Measurements from ENCODE around the gene CDA.

The CDA gene

DNA sequence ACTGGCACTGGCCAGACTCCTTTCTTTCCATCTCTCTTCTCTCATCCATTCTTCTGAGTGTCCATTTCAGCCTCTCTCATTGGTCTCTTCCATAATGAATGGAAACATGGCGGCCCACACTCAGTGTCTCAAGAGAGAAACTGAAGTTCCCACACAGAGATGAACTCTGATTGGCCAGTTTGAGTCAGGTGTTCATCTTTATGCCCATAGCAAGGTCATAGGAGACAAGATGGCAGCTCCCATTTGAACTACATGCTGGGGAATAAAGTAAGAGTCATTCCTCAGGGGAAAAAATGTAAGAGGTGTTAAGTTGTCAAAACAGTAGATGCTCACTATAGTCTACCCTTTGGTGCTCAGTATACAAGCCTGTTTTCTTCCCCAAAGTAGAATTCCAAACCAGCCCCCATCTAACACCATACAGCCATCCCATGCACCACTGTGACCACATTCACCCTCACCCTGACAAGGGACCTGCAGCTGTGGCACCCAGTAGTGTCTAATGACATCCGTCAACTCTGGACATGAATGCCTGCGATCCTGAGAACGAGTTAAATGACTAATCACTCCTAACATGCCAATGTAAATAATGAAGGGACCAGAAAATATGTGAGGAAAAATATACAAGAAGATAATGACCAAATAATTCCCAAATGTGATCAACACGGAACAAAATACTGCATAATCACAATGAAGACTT, 12.4 kb downstream of the CDA start:
- ChIA-PET CTCF (no interaction called here), POLR2A (no interaction called here)
- H3K4me3 ChIP-seq (ENCODE audit: low read depth, low read length) = no peak overlapping the region
- H3K36me3 ChIP-seq (ENCODE audit: control insufficient read depth in 2 of 2, insufficient read depth in 1 of 2, low read length in 2 of 2) = no peaks in the 10 kb centered on the region
- TF ChIP-seq YY2 (tag by site-specific recombination; IDR thresholded peaks at IDR 0.05) (peak; percentile 74), ZNF677 (tag by site-specific recombination; IDR thresholded peaks at IDR 0.05) (no peak)
- H3K9me3 ChIP-seq (ENCODE audit: control insufficient read depth, insufficient read depth, low read depth, low read length) = no peaks in the 10 kb centered on the region
- no peaks in the 10 kb centered on the region for H3K4me1 ChIP-seq (ENCODE audit: control insufficient read depth, insufficient read depth, low read length)
- H3K27ac ChIP-seq (ENCODE audit: extremely low read depth, low read depth, low read length) = no peak overlapping the region

DNA sequence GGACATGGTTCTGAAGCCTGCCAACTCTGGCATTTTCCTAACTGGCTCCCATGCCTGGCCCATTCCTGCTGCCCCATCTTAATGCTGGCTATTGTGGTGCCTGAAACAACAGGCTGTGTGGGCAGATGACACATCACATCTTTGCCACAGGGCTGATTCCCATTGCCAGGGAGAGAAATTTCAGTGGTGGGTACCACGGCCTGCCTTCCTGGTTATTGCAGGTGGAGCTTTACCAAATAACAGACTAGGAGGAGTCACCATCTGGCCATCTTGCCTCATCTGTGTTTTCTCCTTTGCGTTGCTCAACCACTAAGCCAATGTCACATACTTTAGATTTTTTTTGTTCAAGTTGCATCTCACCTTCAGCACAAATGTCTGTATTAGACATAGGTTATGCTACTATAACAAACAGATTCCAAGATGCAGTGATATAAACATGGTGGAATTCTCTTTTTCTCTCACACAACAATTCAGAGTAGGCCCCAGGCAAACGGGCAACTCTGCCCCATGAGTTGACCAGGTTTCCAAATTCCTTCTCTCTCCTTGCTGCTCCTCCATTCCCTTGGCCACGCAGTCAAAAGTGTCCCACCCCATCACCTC, 14.1 kb downstream of the CDA start:
- POLR2A ChIA-PET = no interaction called here
- H3K36me3 ChIP-seq (ENCODE audit: control insufficient read depth in 2 of 2, insufficient read depth in 1 of 2, low read length in 2 of 2) = no peaks in the 10 kb centered on the region
- CTCF ChIA-PET = interaction anchor here (0.7 to 1.4 kb wide), 2 partner anchors 28 to 557 kb away, joined by 4 to 5 read pairs; no protein-coding TSS in a partner anchor

DNA sequence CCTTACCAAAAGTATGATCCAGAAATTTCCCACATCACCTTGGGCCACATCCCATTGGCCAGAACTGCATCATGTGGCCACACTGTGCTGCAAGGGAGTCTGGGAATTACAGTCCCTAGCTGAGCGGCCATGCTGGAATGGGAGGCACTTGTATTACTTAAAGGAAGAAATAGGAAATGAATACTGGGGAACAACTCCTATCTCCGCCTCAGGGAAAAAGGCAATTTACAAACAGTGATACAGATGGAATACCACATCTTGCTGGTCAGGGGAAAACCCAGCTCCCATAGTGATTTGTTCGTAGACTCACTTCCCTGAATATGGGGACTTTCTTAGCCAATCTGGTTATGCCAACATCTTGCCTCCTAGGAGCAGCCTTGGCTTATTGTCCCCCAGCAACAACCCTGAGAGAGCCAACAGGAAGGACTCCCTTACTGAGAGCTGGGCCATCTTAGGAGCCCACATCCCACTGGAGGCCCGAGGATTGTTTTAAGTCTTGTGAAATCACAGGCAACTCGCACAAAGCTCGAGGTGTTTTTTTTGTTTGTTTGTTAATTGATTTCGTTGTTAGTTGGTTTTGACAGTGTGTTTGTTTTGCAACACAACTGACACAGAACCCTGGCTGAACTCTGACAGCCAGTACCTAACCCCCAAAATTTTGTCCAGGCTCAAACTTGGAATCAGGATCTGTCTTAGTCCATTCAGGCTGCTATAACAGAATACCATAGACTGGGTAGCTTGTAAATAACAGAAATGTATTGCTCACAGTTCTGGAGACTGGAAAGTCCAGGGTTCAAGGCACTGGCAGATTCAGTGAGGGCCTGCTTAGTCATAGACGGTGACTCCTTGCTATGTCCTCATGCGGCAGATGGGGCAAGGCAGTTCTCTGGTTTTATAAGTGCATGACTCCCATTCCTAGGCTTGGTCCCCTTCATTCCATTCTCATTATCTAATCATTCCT, 14.9 kb downstream of the CDA start:
- Histone ChIP-seq H3K9me3 (ENCODE audit: control insufficient read depth, insufficient read depth, low read depth, low read length) (no peaks in the 10 kb centered on the region), H3K4me1 (ENCODE audit: control insufficient read depth, insufficient read depth, low read length) (no peaks in the 10 kb centered on the region), H3K36me3 (ENCODE audit: control insufficient read depth in 2 of 2, insufficient read depth in 1 of 2, low read length in 2 of 2) (no peaks in the 10 kb centered on the region), H3K4me3 (ENCODE audit: low read depth, low read length) (no peak overlapping the region), H3K27ac (ENCODE audit: extremely low read depth, low read depth, low read length) (no peak overlapping the region)
- CTCF ChIA-PET = interaction anchor here (0.6 to 1.4 kb wide), 4 partner anchors 29 to 558 kb away, joined by 3 to 5 read pairs (median 4); no protein-coding TSS in a partner anchor
- POLR2A ChIA-PET = no interaction called here
- TF ChIP-seq ZNF266 (tag by site-specific recombination; IDR thresholded peaks at IDR 0.05; ENCODE audit: low read depth) (peak; percentile 28; the same call in 1 of the 2 replicates), ZNF114 (tag by site-specific recombination; IDR thresholded peaks at IDR 0.05) (no peak)

More for the DNA sequence above, 14.1 kb downstream of the CDA start:
- Histone ChIP-seq H3K4me3 (ENCODE audit: low read depth, low read length) (no peak overlapping the region), H3K4me1 (ENCODE audit: control insufficient read depth, insufficient read depth, low read length) (no peaks in the 10 kb centered on the region), H3K9me3 (ENCODE audit: control insufficient read depth, insufficient read depth, low read depth, low read length) (no peaks in the 10 kb centered on the region), H3K27ac (ENCODE audit: extremely low read depth, low read depth, low read length) (no peak overlapping the region)
- TF ChIP-seq SP2 (tag by site-specific recombination; IDR thresholded peaks at IDR 0.05) = no peak
- TF ChIP-seq ZNF544 (tag by site-specific recombination; IDR thresholded peaks at IDR 0.05) = no peak
- no peak for TF ChIP-seq ZNF48 (tag by site-specific recombination; IDR thresholded peaks at IDR 0.05)
- no peak for TF ChIP-seq ZNF792 (tag by site-specific recombination; IDR thresholded peaks at IDR 0.05)
- TF ChIP-seq ZSCAN23 (tag by site-specific recombination; IDR thresholded peaks at IDR 0.05) = no peak
- TF ChIP-seq HOXA7 (CRISPR knock-in tag; IDR thresholded peaks at IDR 0.05; ENCODE audit: borderline replicate concordance) = no peak
- no peak for TF ChIP-seq ZNF843 (tag by site-specific recombination; IDR thresholded peaks at IDR 0.05)
- no peak for TF ChIP-seq ZNF239 (tag by site-specific recombination; IDR thresholded peaks at IDR 0.05)
- TF ChIP-seq ZNF146 (tag by site-specific recombination; IDR thresholded peaks at IDR 0.05) = no peak
- TF ChIP-seq, protein P1, sequence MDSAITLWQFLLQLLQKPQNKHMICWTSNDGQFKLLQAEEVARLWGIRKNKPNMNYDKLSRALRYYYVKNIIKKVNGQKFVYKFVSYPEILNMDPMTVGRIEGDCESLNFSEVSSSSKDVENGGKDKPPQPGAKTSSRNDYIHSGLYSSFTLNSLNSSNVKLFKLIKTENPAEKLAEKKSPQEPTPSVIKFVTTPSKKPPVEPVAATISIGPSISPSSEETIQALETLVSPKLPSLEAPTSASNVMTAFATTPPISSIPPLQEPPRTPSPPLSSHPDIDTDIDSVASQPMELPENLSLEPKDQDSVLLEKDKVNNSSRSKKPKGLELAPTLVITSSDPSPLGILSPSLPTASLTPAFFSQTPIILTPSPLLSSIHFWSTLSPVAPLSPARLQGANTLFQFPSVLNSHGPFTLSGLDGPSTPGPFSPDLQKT (IDR thresholded peaks at IDR 0.05; ENCODE audit: borderline replicate concordance, low read depth, low read length) = no peak
- TF ChIP-seq ZNF324 (tag by site-specific recombination; IDR thresholded peaks at IDR 0.05) = no peak
- TF ChIP-seq GLIS1 (tag by site-specific recombination; IDR thresholded peaks at IDR 0.05) = no peak
- no peak for TF ChIP-seq ZNF530 (tag by site-specific recombination; IDR thresholded peaks at IDR 0.05; ENCODE audit: low read depth)
- TF ChIP-seq, protein P2, sequence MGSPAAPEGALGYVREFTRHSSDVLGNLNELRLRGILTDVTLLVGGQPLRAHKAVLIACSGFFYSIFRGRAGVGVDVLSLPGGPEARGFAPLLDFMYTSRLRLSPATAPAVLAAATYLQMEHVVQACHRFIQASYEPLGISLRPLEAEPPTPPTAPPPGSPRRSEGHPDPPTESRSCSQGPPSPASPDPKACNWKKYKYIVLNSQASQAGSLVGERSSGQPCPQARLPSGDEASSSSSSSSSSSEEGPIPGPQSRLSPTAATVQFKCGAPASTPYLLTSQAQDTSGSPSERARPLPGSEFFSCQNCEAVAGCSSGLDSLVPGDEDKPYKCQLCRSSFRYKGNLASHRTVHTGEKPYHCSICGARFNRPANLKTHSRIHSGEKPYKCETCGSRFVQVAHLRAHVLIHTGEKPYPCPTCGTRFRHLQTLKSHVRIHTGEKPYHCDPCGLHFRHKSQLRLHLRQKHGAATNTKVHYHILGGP (tag by site-specific recombination; IDR thresholded peaks at IDR 0.05) = no peak
- no peak for TF ChIP-seq RBAK (tag by site-specific recombination; IDR thresholded peaks at IDR 0.05)
- TF ChIP-seq, protein P3, sequence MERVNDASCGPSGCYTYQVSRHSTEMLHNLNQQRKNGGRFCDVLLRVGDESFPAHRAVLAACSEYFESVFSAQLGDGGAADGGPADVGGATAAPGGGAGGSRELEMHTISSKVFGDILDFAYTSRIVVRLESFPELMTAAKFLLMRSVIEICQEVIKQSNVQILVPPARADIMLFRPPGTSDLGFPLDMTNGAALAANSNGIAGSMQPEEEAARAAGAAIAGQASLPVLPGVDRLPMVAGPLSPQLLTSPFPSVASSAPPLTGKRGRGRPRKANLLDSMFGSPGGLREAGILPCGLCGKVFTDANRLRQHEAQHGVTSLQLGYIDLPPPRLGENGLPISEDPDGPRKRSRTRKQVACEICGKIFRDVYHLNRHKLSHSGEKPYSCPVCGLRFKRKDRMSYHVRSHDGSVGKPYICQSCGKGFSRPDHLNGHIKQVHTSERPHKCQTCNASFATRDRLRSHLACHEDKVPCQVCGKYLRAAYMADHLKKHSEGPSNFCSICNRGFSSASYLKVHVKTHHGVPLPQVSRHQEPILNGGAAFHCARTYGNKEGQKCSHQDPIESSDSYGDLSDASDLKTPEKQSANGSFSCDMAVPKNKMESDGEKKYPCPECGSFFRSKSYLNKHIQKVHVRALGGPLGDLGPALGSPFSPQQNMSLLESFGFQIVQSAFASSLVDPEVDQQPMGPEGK (tag by site-specific recombination; IDR thresholded peaks at IDR 0.05) = no peak
- TF ChIP-seq ZBTB7A (tag by site-specific recombination; IDR thresholded peaks at IDR 0.05; ENCODE audit: low read depth) = no peak
- TF ChIP-seq ZNF560 (tag by site-specific recombination; IDR thresholded peaks at IDR 0.05; ENCODE audit: borderline replicate concordance) = no peak
- TF ChIP-seq ZSCAN16 (tag by site-specific recombination; IDR thresholded peaks at IDR 0.05) = no peak

All from HEK293 (cell line).